Epithelial cell of proximal tubule (primary cell): ENCODE data around the gene BCL2L1. TPM values are rescaled to one million over a fixed set of nuclear protein-coding genes. Genes with fewer than 3 reads are reported as not detected.

ENCODE experiments used
- DNase-seq: peaks from one replicate; pipeline ENCODE4 v3.0.0-alpha.2; 2011; ENCODE audit warnings: low read depth
- H3K4me3 ChIP-seq: 2 replicates; pipeline ENCODE4 v1.5.1; 2011; ENCODE audit warnings: low read depth, mild to moderate bottlenecking, low read length
- total RNA-seq: library from RNA; depleted of rRNA; stranded (reverse); fragments of >200 nt; gene quantifications from 2 replicates; pipeline ENCODE4 v1.2.3, GENCODE V29; 2015
- TF ChIP-seq, protein P1 (sequence below): conservative IDR thresholded peaks from 2 replicates; pipeline ENCODE4 v1.5.1; 2012; ENCODE audit warnings: low read depth, mild to moderate bottlenecking, low read length

BCL2L1 gene
- total RNA-seq, 1 donor from 2014 or later, result 209 TPM

DNA sequence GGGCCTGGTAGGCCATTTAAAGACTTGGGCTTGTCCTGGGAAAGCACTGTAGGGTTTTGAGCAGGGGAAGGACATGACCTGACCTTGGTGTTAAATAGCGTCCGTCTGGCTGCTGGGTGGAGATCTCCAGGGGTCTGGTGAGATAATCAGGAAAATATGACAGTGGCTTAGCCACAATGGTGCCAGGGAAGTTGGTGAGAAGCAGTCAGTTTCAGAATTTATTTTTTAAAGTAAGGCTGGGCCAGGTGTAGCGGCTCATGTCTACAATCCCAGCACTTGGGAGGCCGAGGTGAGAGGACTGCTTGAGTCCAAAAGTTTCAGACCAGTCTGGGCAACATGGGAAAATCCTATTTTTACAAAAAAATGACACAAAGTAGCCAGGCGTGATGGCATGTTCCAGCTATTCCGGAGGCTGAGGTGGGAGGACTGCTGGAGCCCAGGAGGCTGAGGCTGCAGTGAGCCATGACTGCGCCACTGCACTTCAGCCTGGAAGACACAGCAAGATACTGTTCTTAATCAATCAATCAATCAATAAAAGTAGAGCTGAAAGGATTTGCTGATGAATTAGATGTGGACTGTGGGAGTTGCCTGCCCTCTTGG, 41.4 kb downstream of the BCL2L1 start:
- DNase-seq, result no peak
- H3K4me3 ChIP-seq, result no peak overlapping the region
- TF ChIP-seq, protein P1, sequence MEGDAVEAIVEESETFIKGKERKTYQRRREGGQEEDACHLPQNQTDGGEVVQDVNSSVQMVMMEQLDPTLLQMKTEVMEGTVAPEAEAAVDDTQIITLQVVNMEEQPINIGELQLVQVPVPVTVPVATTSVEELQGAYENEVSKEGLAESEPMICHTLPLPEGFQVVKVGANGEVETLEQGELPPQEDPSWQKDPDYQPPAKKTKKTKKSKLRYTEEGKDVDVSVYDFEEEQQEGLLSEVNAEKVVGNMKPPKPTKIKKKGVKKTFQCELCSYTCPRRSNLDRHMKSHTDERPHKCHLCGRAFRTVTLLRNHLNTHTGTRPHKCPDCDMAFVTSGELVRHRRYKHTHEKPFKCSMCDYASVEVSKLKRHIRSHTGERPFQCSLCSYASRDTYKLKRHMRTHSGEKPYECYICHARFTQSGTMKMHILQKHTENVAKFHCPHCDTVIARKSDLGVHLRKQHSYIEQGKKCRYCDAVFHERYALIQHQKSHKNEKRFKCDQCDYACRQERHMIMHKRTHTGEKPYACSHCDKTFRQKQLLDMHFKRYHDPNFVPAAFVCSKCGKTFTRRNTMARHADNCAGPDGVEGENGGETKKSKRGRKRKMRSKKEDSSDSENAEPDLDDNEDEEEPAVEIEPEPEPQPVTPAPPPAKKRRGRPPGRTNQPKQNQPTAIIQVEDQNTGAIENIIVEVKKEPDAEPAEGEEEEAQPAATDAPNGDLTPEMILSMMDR, result no peak

DNA sequence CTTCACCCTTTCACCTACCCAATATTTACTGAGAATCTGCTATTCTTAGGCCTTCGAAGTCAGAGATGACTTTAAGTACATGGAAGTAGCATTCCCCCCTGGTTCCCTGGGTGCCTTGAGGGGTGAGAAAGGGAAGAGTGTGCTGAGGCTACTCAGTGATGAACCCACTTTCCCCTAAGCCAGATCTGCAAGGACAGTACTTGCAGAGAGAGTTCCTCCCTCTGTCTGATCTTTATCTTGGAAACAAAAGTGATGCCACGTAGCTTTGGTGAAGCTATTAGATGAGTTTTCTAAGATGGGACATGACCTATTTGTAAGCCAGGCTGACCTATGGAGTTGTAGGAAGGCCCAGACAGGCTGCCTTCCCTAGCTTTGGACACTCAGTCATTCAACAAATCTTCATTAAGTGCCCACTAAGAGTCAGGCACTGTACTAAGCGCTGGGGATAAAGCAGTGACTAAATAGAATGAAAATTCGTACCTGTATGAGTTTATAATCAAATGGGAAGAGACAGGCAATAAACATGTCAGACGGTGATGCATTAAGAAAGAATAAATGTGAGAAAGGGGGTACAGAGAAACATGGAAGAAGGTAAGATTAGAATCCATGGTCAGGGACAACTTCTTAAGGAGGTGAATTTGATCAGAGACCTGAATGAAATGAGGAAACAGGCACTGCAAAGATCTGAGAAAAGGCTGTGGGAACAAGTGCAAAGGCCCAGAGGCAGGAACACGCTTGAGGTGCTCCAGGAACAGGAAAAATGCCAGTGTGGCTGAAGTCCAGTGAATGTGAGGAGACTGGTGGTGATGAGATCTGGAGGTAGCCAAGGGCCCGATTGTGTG, 42.2 kb downstream of the BCL2L1 start:
- TF ChIP-seq, protein P1, result no peak
- DNase-seq, result no peak
- no peak overlapping the region for H3K4me3 ChIP-seq

DNA sequence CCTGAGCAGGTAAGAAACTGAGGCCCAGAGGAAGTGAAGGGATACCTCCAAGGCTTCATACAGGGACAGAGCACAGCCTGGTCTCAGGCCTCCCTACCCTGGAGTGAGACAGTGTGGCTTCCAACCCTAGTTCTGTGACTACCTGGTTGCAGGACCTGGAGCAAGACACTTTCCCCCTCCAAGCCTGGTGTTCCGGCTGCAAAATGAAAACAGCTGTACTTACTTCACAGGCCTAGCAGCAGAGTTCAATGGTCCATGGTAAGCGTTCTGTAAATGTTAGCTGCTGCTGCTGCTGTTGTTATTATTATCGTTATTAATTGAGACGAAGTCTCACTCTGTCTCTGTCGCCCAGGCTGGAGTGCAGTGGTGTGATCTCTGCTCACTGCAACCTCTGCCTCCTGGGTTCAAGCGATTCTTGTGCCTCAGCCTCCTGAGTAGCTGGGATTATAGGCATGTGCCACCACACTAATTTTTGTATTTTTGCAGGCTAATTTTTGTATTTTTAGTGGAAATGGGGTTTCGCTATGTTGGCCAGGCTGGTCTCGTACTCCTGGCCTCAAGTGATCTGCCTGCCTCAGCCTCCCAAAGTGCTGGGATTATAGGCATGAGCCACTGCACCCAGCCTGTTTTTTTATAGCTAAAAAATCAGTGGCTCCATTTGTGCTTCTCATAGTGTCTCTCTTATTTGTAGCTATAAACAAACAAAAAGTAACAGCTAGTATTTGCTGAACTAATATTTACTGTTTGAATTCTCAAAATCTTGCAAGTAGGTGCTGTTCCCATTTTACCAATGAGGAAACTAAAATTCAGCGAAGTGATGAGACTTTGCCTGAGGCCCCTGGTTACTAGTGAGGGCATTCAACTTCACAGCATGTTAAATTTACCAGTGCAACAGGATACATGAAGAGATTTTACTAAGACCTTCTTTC, 43.0 kb downstream of the BCL2L1 start:
- no peak for DNase-seq
- H3K4me3 ChIP-seq, result no peak overlapping the region

DNA sequence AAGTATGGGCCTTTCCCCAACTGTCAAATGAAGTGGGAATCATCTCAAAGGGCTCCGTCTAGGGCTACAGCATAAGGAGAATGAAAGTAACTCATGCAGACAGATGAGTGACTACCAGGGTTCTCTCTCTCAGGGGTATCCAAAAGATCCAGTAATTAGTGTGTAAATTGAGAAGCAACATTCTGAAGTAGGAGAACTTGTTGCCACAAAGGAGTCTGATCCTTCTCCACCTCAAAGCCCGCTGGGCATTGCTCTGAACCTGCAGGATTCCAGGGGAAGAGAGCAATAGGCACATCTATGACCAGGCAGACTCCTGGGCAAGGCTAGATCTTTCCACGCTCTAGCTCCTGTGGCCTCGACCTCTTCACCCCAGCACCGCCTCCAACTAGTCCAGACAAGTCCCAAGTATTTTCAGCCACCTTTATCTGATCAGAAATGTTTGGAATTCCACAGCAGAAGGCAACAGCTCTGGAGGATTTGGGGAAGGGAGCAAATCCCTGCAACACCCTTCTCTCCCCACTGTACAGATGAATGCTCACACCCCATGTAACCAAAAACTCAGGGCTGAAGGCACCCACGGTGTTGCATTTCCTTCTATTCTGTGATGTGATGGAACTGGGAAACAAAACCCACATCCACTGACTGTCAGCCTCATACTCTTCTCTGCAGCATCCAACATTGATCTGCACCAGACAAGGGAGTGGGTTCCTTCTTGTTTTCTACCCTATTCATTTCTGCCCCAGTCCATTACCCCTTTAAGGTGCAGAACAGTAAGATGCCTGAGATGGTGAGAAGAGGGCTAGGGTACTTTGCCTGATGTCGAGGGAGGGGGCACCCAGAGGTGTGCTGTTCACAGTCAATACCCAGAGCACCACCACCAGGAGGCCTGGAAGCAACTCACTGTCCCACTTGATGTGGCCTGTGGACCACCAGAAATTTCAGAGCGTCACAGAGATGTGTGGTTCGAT, 44.0 kb downstream of the BCL2L1 start:
- no peak for DNase-seq
- TF ChIP-seq, protein P1, result peak; percentile 27
- no peak overlapping the region for H3K4me3 ChIP-seq

More for the DNA sequence above, 43.0 kb downstream of the BCL2L1 start:
- TF ChIP-seq, protein P1, result no peak

DNA sequence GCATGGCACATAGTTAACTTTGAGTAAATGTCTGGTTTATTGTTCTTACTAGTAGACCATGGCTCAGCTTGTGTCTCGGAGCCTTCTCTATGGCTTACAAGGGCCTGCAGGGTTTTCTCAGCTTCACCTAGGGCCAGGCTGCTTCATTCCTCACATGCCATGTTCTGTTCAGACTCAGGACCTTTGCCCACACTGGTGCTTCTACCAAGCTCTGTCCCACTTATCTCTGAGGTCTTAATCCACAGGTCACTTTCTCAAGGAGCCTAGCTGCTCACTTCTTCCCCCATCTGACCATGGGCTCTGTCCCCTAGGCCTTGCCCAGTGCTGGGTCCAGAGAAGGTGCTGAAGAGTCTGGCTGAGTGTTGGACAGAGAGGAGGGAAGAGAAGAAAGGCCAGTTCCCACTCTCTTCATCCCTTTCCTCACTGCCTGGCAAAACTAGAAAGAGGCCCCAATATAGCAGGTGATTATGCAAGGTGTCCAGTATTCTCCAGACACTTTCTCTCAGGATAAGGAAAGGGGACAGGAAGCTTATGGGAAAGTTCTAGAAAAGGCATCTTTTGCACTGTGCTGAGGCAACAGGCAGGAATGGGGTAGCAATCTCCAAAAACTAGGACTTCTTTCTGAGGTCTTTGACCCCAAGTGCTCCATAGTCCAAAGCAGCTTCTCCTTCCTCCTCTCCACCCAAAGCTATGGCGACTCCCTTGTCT, 45.0 kb downstream of the BCL2L1 start:
- no peak overlapping the region for H3K4me3 ChIP-seq
- DNase-seq, result no peak
- TF ChIP-seq, protein P1, result no peak
